ENCODE results near the gene WDR75. TPM values are rescaled to one million over a fixed set of nuclear protein-coding genes. Genes with fewer than 3 reads are reported as not detected.

WDR75 gene
- polyA plus RNA-seq, 3 donors, result 42.9 to 55.8 (median 55.4) TPM

- DNase-seq, result no peak
These were observed 46.2 kb downstream of the WDR75 start for GRCh38 chr2:189487283-189488007.

GRCh38 chr2:189488008-189488310, 46.7 kb downstream of the WDR75 start:
- no peak for DNase-seq

GRCh38 chr2:189492451-189492850, 51.2 kb downstream of the WDR75 start:
- DNase-seq, result no peak

GRCh38 chr2:189498205-189498604, 56.9 kb downstream of the WDR75 start:
- no peak for DNase-seq

- no peak for DNase-seq
These were observed 57.9 kb downstream of the WDR75 start for GRCh38 chr2:189499137-189499536.

GRCh38 chr2:189500456-189501160, 59.3 kb downstream of the WDR75 start:
- DNase-seq, result no peak

GRCh38 chr2:189501487-189501886, 60.2 kb downstream of the WDR75 start:
- no peak for DNase-seq

GRCh38 chr2:189502714-189503113, 61.4 kb downstream of the WDR75 start:
- DNase-seq, result no peak

- no peak for DNase-seq
These were observed 63.0 kb downstream of the WDR75 start for GRCh38 chr2:189504238-189504637.

GRCh38 chr2:189505492-189505891, 64.2 kb downstream of the WDR75 start:
- no peak for DNase-seq

GRCh38 chr2:189506514-189506976, 65.3 kb downstream of the WDR75 start:
- no peak for DNase-seq

- no peak for DNase-seq
These were observed 70.1 kb downstream of the WDR75 start for GRCh38 chr2:189511210-189511959.

GRCh38 chr2:189511960-189512319, 70.7 kb downstream of the WDR75 start:
- DNase-seq, result no peak

- DNase-seq, result no peak
These were observed 71.6 kb downstream of the WDR75 start for GRCh38 chr2:189512879-189513278.

- DNase-seq, result no peak
These were observed 72.8 kb downstream of the WDR75 start for GRCh38 chr2:189514104-189514503.

GRCh38 chr2:189515264-189515663, 74.0 kb downstream of the WDR75 start:
- no peak for DNase-seq

GRCh38 chr2:189516546-189516945, 75.3 kb downstream of the WDR75 start:
- no peak for DNase-seq

- DNase-seq, result no peak
These were observed 76.7 kb downstream of the WDR75 start for GRCh38 chr2:189517847-189518535.

- DNase-seq, result no peak
These were observed 78.5 kb downstream of the WDR75 start for GRCh38 chr2:189519631-189520387.

- DNase-seq, result no peak
These were observed 80.6 kb downstream of the WDR75 start for GRCh38 chr2:189521699-189522434.
